Measurements from ENCODE around the gene TMEM52B.
A peak's percentile ranks its signal among the peaks of the same experiment; 100 is the strongest.

The TMEM52B gene

DNA sequence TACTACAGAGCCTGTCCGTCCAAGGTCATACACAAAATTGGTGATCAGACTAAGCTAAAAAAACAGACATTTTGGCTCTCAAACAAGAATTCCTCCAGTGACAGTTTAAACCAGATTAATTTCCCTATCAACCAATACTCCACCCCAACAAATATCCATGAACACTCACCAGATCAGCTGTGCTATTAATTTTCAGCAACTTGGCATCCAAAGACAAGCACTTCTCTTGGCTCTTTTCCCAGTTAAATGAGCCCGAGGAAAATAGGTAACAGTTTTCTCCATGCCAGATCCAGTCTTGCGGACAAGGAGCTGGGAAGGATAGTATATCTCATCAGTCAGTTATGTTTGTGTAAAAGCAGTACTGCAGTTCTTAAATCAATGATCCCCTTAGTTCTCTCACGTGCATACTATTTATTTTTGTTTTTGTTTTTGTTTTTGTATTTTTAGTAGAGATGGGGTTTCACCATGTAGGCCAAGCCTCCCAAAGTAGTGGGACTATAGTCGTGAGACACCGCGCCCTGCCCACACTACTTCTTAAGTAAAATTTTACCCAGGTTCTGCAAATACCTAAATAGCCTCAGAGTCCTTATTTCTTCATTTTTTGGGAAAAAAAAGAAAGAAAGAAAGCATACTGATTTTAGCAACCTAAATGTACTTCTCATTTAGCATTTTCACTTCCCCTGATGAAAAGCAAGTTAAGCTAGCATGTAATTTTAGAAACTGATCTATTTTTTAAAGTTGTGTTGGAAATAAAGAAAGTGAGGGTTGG lies 18.0 kb upstream of the TMEM52B start:
- Histone ChIP-seq H4K8ac (ENCODE audit: low read depth, low read length) (no peak overlapping the region), H3K4me3 (ENCODE audit: low read length) (no peak overlapping the region), H3K4me2 (ENCODE audit: low read length) (no peak overlapping the region), H2BK5ac (ENCODE audit: low read length) (no peak overlapping the region), H3K27me3 (ENCODE audit: insufficient read depth, low read length, poor library complexity) (no peaks in the 10 kb centered on the region), H3K23ac (ENCODE audit: low read length) (no peak overlapping the region), H3K27ac (ENCODE audit: low read depth, low read length) (no peak overlapping the region), H3K36me3 (ENCODE audit: control insufficient read depth, insufficient read depth, low read length) (no peaks in the 10 kb centered on the region), H3K9ac (ENCODE audit: low read length) (no peak overlapping the region), H2BK15ac (replicated peaks; ENCODE audit: low read depth) (peak overlapping the region; percentile 57), H3K79me1 (ENCODE audit: low read length) (no peaks in the 10 kb centered on the region), H2BK120ac (ENCODE audit: low read depth, low read length) (no peak overlapping the region), H3K79me2 (ENCODE audit: control insufficient read depth, insufficient read depth, low read length) (no peaks in the 10 kb centered on the region), H3K4me1 (ENCODE audit: control insufficient read depth, low read depth, low read length) (peaks cover 2% of the 10 kb centered on the region), H3K18ac (ENCODE audit: low read length) (no peak overlapping the region), H3K4ac (ENCODE audit: low read depth, low read length) (no peak overlapping the region), H4K5ac (ENCODE audit: low read length) (no peak overlapping the region), H2AK5ac (ENCODE audit: low read length) (no peak overlapping the region), H3K56ac (ENCODE audit: low read length) (no peak overlapping the region)
- no CpG with 5 or more reads among the region's 7 CpGs for WGBS (ENCODE audit: extremely low coverage, insufficient coverage, low lambda C conversion rate)
- no peak for DNase-seq

DNA sequence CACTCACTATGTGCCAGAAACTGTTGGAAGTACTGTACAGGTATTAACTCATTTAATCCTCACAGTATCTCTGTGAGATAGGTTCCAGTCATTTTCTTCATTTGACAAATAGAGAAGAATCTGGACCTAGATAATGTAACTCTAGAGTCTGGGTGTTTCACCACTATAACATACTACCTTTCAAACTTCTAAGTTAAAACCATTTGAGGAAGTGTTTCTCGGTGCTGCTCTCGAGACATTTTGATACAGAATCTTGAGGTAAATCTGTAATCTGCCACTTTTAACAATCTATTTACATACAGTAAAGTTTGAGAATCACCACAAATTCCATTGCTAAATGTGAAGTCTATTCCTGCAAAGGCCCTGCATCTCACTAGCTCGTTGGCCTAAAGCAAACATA lies 15.7 kb upstream of the TMEM52B start:
- Histone ChIP-seq H2BK120ac (ENCODE audit: low read depth, low read length) (no peak overlapping the region), H2AK5ac (ENCODE audit: low read length) (no peak overlapping the region), H3K18ac (ENCODE audit: low read length) (no peak overlapping the region), H3K4me3 (ENCODE audit: low read length) (no peak overlapping the region), H3K36me3 (ENCODE audit: control insufficient read depth, insufficient read depth, low read length) (no peaks in the 10 kb centered on the region), H3K27ac (ENCODE audit: low read depth, low read length) (no peak overlapping the region), H2BK5ac (ENCODE audit: low read length) (no peak overlapping the region), H3K27me3 (ENCODE audit: insufficient read depth, low read length, poor library complexity) (no peaks in the 10 kb centered on the region), H3K79me2 (ENCODE audit: control insufficient read depth, insufficient read depth, low read length) (no peaks in the 10 kb centered on the region), H3K56ac (ENCODE audit: low read length) (no peak overlapping the region), H3K4me2 (ENCODE audit: low read length) (no peak overlapping the region), H3K79me1 (ENCODE audit: low read length) (no peaks in the 10 kb centered on the region), H3K4ac (ENCODE audit: low read depth, low read length) (no peak overlapping the region), H4K5ac (ENCODE audit: low read length) (no peak overlapping the region), H2BK15ac (replicated peaks; ENCODE audit: low read depth) (no peak overlapping the region), H3K23ac (ENCODE audit: low read length) (no peak overlapping the region), H4K8ac (ENCODE audit: low read depth, low read length) (no peak overlapping the region), H3K9ac (ENCODE audit: low read length) (no peak overlapping the region), H3K4me1 (ENCODE audit: control insufficient read depth, low read depth, low read length) (peaks cover 2% of the 10 kb centered on the region)
- no CpG with 5 or more reads among the region's 3 CpGs for WGBS (ENCODE audit: extremely low coverage, insufficient coverage, low lambda C conversion rate)
- DNase-seq, result no peak

DNA sequence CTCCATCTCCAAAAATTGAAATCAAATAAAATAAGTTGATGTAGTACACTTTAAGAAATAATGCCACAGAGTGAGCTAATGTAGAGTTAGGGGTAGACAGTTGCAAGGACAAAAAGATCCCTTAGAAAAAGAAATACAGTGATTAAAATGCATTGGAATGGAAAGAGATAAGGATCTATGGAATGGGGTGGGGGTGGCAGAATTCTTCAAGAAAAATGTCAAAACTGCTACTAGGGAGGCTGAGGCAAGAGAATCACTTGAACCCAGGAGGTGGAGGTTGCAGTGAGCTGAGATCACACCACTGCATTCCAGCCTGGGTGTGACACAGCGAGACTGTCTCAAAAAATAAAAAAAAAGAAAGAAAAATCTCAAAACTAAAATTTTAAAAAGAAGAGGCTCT lies 13.4 kb upstream of the TMEM52B start:
- DNase-seq, result peak; percentile 64
- no CpG with 5 or more reads among the region's 1 CpG for WGBS (ENCODE audit: extremely low coverage, insufficient coverage, low lambda C conversion rate)
- no peak overlapping the region for H3K4ac ChIP-seq (ENCODE audit: low read depth, low read length)
- no peak overlapping the region for H3K4me3 ChIP-seq (ENCODE audit: low read length)
- H4K5ac ChIP-seq (ENCODE audit: low read length), result no peak overlapping the region
- no peak overlapping the region for H3K23ac ChIP-seq (ENCODE audit: low read length)
- H3K9ac ChIP-seq (ENCODE audit: low read length), result no peak overlapping the region
- H2BK15ac ChIP-seq (replicated peaks; ENCODE audit: low read depth), result no peak overlapping the region
- H3K79me1 ChIP-seq (ENCODE audit: low read length), result no peaks in the 10 kb centered on the region
- no peaks in the 10 kb centered on the region for H3K27me3 ChIP-seq (ENCODE audit: insufficient read depth, low read length, poor library complexity)
- no peaks in the 10 kb centered on the region for H3K79me2 ChIP-seq (ENCODE audit: control insufficient read depth, insufficient read depth, low read length)
- no peaks in the 10 kb centered on the region for H3K36me3 ChIP-seq (ENCODE audit: control insufficient read depth, insufficient read depth, low read length)
- no peak overlapping the region for H2BK120ac ChIP-seq (ENCODE audit: low read depth, low read length)
- H3K56ac ChIP-seq (ENCODE audit: low read length), result no peak overlapping the region
- no peak overlapping the region for H3K27ac ChIP-seq (ENCODE audit: low read depth, low read length)
- H2AK5ac ChIP-seq (ENCODE audit: low read length), result no peak overlapping the region
- H3K4me2 ChIP-seq (ENCODE audit: low read length), result no peak overlapping the region
- no peak overlapping the region for H3K18ac ChIP-seq (ENCODE audit: low read length)
- no peak overlapping the region for H2BK5ac ChIP-seq (ENCODE audit: low read length)
- no peak overlapping the region for H4K8ac ChIP-seq (ENCODE audit: low read depth, low read length)
- no peaks in the 10 kb centered on the region for H3K4me1 ChIP-seq (ENCODE audit: control insufficient read depth, low read depth, low read length)

DNA sequence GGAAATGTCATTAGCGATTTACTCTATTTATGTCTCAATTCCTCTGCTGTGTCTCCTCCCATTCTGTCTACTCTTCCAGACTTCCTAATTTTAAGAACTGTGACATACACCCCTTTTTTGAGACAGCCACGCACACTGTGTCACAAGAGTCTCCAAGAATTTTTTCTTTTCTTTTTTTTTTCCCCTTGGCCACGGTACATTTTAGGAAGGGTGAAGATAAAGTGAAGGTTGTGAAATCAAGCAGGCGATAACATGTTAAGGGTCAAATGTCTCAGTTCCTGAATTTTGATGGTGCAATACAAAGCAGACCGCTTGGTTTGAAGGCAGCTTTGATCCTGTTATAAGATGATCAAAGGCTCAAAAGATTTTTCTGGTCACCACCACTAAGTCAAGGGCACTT lies 11.2 kb upstream of the TMEM52B start:
- WGBS (ENCODE audit: extremely low coverage, insufficient coverage, low lambda C conversion rate), result no CpG with 5 or more reads among the region's 5 CpGs
- no peaks in the 10 kb centered on the region for H3K36me3 ChIP-seq (ENCODE audit: control insufficient read depth, insufficient read depth, low read length)
- H2AK5ac ChIP-seq (ENCODE audit: low read length), result no peak overlapping the region
- no peak overlapping the region for H3K56ac ChIP-seq (ENCODE audit: low read length)
- no peak overlapping the region for H3K4me3 ChIP-seq (ENCODE audit: low read length)
- H3K23ac ChIP-seq (ENCODE audit: low read length), result no peak overlapping the region
- no peak for DNase-seq
- no peak overlapping the region for H3K4ac ChIP-seq (ENCODE audit: low read depth, low read length)
- H4K5ac ChIP-seq (ENCODE audit: low read length), result no peak overlapping the region
- H2BK5ac ChIP-seq (ENCODE audit: low read length), result no peak overlapping the region
- no peak overlapping the region for H3K27ac ChIP-seq (ENCODE audit: low read depth, low read length)
- H4K8ac ChIP-seq (ENCODE audit: low read depth, low read length), result no peak overlapping the region
- no peak overlapping the region for H2BK15ac ChIP-seq (replicated peaks; ENCODE audit: low read depth)
- H3K18ac ChIP-seq (ENCODE audit: low read length), result no peak overlapping the region
- H3K4me1 ChIP-seq (ENCODE audit: control insufficient read depth, low read depth, low read length), result peaks cover 3% of the 10 kb centered on the region
- H2BK120ac ChIP-seq (ENCODE audit: low read depth, low read length), result no peak overlapping the region
- no peaks in the 10 kb centered on the region for H3K79me2 ChIP-seq (ENCODE audit: control insufficient read depth, insufficient read depth, low read length)
- no peak overlapping the region for H3K9ac ChIP-seq (ENCODE audit: low read length)
- no peaks in the 10 kb centered on the region for H3K79me1 ChIP-seq (ENCODE audit: low read length)
- no peaks in the 10 kb centered on the region for H3K27me3 ChIP-seq (ENCODE audit: insufficient read depth, low read length, poor library complexity)
- H3K4me2 ChIP-seq (ENCODE audit: low read length), result no peak overlapping the region

DNA sequence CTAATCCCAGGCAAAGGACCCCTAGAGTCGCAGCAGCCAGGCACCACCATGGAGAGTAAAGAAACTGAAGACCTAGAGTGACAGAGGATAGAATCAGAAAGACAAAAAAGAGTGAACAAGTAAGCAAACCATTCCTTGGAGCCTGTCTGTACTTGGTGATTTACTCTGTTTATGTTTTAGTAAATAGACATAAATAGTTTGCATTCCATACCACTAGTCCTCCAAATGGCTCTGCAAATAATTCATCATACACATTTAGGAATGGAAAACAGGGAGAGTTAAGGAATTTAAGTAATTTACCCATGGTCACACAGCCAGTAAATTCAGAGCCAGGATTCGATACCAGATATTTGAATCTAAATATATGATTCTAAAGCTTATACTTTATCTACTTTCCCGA lies 9.7 kb upstream of the TMEM52B start:
- H3K79me2 ChIP-seq (ENCODE audit: control insufficient read depth, insufficient read depth, low read length), result no peaks in the 10 kb centered on the region
- no peak overlapping the region for H4K8ac ChIP-seq (ENCODE audit: low read depth, low read length)
- H3K4me3 ChIP-seq (ENCODE audit: low read length), result no peak overlapping the region
- no peak overlapping the region for H2AK5ac ChIP-seq (ENCODE audit: low read length)
- DNase-seq, result no peak
- no peaks in the 10 kb centered on the region for H3K27me3 ChIP-seq (ENCODE audit: insufficient read depth, low read length, poor library complexity)
- H3K23ac ChIP-seq (ENCODE audit: low read length), result no peak overlapping the region
- no peak overlapping the region for H3K18ac ChIP-seq (ENCODE audit: low read length)
- no peaks in the 10 kb centered on the region for H3K36me3 ChIP-seq (ENCODE audit: control insufficient read depth, insufficient read depth, low read length)
- H2BK15ac ChIP-seq (replicated peaks; ENCODE audit: low read depth), result no peak overlapping the region
- no peak overlapping the region for H3K27ac ChIP-seq (ENCODE audit: low read depth, low read length)
- H4K5ac ChIP-seq (ENCODE audit: low read length), result no peak overlapping the region
- no peak overlapping the region for H2BK120ac ChIP-seq (ENCODE audit: low read depth, low read length)
- H2BK5ac ChIP-seq (ENCODE audit: low read length), result no peak overlapping the region
- no peaks in the 10 kb centered on the region for H3K79me1 ChIP-seq (ENCODE audit: low read length)
- WGBS (ENCODE audit: extremely low coverage, insufficient coverage, low lambda C conversion rate), result no CpG with 5 or more reads among the region's 3 CpGs
- no peak overlapping the region for H3K9ac ChIP-seq (ENCODE audit: low read length)
- no peak overlapping the region for H3K56ac ChIP-seq (ENCODE audit: low read length)
- no peak overlapping the region for H3K4me2 ChIP-seq (ENCODE audit: low read length)
- peaks cover 3% of the 10 kb centered on the region for H3K4me1 ChIP-seq (ENCODE audit: control insufficient read depth, low read depth, low read length)
- no peak overlapping the region for H3K4ac ChIP-seq (ENCODE audit: low read depth, low read length)

DNA sequence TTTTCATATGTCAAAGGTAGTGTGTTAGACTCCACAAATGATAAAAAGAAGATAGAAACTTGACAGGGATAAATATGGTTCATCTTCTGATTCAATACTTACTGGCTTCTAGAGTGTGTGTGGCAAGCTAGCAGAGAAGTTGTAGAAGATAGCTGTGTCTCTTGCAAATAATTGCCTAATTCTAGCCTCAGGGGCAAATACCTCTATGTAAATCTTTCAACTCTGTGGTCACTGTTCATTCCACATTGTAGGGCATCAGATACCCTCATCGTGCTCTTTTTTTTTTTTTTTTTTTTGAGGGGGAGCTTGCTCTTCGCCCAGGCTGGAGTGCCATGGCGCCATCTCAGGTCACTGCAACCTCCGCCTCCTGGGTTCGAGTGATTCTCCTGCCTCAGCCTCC lies 8.6 kb upstream of the TMEM52B start:
- no peak overlapping the region for H3K56ac ChIP-seq (ENCODE audit: low read length)
- no CpG with 5 or more reads among the region's 5 CpGs for WGBS (ENCODE audit: extremely low coverage, insufficient coverage, low lambda C conversion rate)

More for the DNA sequence above, 8.6 kb upstream of the TMEM52B start:
- no peaks in the 10 kb centered on the region for H3K27me3 ChIP-seq (ENCODE audit: insufficient read depth, low read length, poor library complexity)
- no peak overlapping the region for H2AK5ac ChIP-seq (ENCODE audit: low read length)
- H3K23ac ChIP-seq (ENCODE audit: low read length), result no peak overlapping the region
- H3K79me2 ChIP-seq (ENCODE audit: control insufficient read depth, insufficient read depth, low read length), result no peaks in the 10 kb centered on the region
- H3K4me2 ChIP-seq (ENCODE audit: low read length), result no peak overlapping the region
- H2BK5ac ChIP-seq (ENCODE audit: low read length), result no peak overlapping the region
- peak; percentile 77 for DNase-seq
- no peaks in the 10 kb centered on the region for H3K79me1 ChIP-seq (ENCODE audit: low read length)
- H3K9ac ChIP-seq (ENCODE audit: low read length), result no peak overlapping the region
- H3K4ac ChIP-seq (ENCODE audit: low read depth, low read length), result no peak overlapping the region
- H2BK15ac ChIP-seq (replicated peaks; ENCODE audit: low read depth), result no peak overlapping the region
- peaks cover 3% of the 10 kb centered on the region for H3K4me1 ChIP-seq (ENCODE audit: control insufficient read depth, low read depth, low read length)
- no peak overlapping the region for H3K27ac ChIP-seq (ENCODE audit: low read depth, low read length)
- H4K5ac ChIP-seq (ENCODE audit: low read length), result no peak overlapping the region
- no peaks in the 10 kb centered on the region for H3K36me3 ChIP-seq (ENCODE audit: control insufficient read depth, insufficient read depth, low read length)
- no peak overlapping the region for H2BK120ac ChIP-seq (ENCODE audit: low read depth, low read length)
- H3K4me3 ChIP-seq (ENCODE audit: low read length), result no peak overlapping the region
- H3K18ac ChIP-seq (ENCODE audit: low read length), result no peak overlapping the region
- no peak overlapping the region for H4K8ac ChIP-seq (ENCODE audit: low read depth, low read length)

Data from mesendoderm (in vitro differentiated cells).